Mammary epithelial cell (primary cell): ENCODE results near the gene ULK1.

ENCODE experiments used
- EZH2 ChIP-seq: IDR thresholded peaks from 2 replicates; pipeline ENCODE4 v1.6.1; 2012; ENCODE audit warnings: low read length, inconsistent platforms, borderline replicate concordance
- TF ChIP-seq, protein P1 (sequence below), 2 donors: IDR thresholded peaks in 1 of 2; conservative IDR thresholded peaks in 1 of 2; 2 replicates each; pipeline ENCODE4 v1.5.1; 2011 to 2012; ENCODE audit warnings: inconsistent platforms in 2 of 2, low read length in 2 of 2, mild to moderate bottlenecking in 2 of 2, control low read depth in 1 of 2, low read depth in 1 of 2; ENCODE audit not compliant: insufficient read depth in 1 of 2; ENCODE audit errors: extremely low read depth in 1 of 2

GRCh38 chr12:131896080-131896810 is 1.8 kb downstream of the ULK1 start:
- TF ChIP-seq, protein P1, sequence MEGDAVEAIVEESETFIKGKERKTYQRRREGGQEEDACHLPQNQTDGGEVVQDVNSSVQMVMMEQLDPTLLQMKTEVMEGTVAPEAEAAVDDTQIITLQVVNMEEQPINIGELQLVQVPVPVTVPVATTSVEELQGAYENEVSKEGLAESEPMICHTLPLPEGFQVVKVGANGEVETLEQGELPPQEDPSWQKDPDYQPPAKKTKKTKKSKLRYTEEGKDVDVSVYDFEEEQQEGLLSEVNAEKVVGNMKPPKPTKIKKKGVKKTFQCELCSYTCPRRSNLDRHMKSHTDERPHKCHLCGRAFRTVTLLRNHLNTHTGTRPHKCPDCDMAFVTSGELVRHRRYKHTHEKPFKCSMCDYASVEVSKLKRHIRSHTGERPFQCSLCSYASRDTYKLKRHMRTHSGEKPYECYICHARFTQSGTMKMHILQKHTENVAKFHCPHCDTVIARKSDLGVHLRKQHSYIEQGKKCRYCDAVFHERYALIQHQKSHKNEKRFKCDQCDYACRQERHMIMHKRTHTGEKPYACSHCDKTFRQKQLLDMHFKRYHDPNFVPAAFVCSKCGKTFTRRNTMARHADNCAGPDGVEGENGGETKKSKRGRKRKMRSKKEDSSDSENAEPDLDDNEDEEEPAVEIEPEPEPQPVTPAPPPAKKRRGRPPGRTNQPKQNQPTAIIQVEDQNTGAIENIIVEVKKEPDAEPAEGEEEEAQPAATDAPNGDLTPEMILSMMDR (conservative IDR thresholded peaks at IDR 0.05 in 1 of 2, IDR thresholded peaks at IDR 0.05 in 1 of 2; ENCODE audit: extremely low read depth in 1 of 2, insufficient read depth in 1 of 2, low read depth in 1 of 2, low read length in 2 of 2): no peak
- TF ChIP-seq EZH2: no peak
